ENCODE results near the gene BARX2.

Gene BARX2

DNA sequence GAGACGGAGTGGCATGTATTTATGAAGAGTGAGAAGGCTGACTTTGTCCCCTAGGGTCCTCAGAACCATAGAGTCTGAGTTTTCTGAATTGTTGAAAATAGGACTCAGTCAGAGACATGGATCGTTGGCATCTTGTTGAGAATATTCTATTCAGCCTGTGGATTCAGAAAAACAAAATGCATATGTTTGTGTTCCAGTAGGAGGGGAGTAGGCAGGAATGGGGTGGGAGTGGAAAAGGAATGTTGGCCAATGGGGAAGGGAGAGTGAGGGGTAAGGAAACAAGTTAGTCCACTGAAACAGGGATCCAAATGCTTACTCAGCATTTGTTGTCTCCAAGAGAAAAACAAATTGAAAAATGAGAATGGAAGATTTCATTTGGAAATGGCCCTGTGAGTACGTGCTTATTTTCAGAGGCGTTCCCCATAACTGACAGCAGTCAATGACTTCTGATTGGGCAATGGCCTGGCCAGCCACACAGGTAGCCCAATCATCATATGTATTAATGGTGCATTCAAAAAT, 14.7 kb downstream of the BARX2 start:
- DNase-seq (ENCODE audit: low read depth): no peak
- TF ChIP-seq, protein P1, sequence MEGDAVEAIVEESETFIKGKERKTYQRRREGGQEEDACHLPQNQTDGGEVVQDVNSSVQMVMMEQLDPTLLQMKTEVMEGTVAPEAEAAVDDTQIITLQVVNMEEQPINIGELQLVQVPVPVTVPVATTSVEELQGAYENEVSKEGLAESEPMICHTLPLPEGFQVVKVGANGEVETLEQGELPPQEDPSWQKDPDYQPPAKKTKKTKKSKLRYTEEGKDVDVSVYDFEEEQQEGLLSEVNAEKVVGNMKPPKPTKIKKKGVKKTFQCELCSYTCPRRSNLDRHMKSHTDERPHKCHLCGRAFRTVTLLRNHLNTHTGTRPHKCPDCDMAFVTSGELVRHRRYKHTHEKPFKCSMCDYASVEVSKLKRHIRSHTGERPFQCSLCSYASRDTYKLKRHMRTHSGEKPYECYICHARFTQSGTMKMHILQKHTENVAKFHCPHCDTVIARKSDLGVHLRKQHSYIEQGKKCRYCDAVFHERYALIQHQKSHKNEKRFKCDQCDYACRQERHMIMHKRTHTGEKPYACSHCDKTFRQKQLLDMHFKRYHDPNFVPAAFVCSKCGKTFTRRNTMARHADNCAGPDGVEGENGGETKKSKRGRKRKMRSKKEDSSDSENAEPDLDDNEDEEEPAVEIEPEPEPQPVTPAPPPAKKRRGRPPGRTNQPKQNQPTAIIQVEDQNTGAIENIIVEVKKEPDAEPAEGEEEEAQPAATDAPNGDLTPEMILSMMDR (conservative IDR thresholded peaks at IDR 0.05; ENCODE audit: control insufficient read depth, insufficient read depth, low read depth, low read length): no peak
- no peak overlapping the region for H3K4me3 ChIP-seq (ENCODE audit: control insufficient read depth, low read depth, low read length)

DNA sequence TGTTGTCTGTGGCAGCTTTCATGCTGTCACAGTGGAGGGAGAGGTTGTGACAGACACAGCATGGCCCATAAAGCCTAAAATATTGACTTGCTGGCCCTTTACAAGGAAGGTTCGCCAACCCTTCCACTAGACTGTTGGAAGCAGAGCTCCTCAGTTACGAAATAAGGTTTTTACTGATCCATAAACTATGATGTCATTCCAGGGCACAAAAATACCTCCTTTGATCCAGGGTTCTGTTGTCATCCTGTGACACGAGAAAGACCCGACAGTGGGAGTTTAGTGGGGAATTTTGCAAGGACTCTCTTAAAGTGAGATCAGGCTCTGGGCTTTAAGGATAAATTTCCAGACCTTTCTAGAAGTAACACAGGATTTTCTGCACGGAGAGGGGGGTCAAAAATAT, 15.7 kb downstream of the BARX2 start:
- H3K4me3 ChIP-seq (ENCODE audit: control insufficient read depth, low read depth, low read length): no peak overlapping the region

DNA sequence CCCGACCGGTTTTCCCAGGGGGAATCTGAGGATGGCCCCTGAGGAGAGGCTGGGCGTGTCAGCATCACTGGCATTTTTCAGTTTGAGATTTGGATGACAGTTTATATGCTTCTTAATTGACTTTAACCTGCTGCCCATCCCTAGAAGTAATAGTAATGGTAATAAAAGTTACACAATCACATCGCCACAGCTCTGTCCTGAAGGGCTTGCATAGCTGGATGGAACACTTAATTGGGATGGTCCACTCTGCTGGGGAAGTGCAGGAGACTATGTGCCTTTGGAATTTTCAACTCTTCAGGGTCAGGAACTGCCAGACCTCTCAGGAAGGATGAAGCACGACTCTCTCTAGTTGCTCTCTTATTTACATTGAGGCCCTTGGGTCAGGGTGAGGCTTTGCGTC, 16.2 kb downstream of the BARX2 start:
- TF ChIP-seq, protein P1 (conservative IDR thresholded peaks at IDR 0.05; ENCODE audit: control insufficient read depth, insufficient read depth, low read depth, low read length): no peak
- no peak overlapping the region for H3K4me3 ChIP-seq (ENCODE audit: control insufficient read depth, low read depth, low read length)
- no peak for DNase-seq (ENCODE audit: low read depth)

More for the DNA sequence above, 15.7 kb downstream of the BARX2 start:
- TF ChIP-seq, protein P1 (conservative IDR thresholded peaks at IDR 0.05; ENCODE audit: control insufficient read depth, insufficient read depth, low read depth, low read length): no peak
- no peak for DNase-seq (ENCODE audit: low read depth)

DNA sequence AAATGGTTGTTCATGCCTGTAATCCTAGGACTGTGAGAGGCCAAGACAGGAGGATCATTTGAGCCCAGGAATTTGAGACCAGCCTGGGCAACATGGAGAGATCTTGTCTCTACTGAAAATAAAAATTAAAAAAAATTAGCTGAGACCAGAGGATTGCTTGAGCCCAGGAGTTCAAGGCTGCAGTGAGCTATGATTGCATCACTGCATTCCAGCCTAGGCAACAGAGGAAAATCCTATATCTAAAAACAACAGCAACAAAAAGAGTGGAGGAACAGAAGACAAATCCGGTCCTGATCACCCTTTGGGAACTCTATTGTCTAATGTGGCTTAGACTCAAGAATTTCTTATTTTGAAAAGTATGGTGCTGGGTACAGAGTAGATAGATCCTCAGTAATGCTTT, 17.3 kb downstream of the BARX2 start:
- TF ChIP-seq, protein P1 (conservative IDR thresholded peaks at IDR 0.05; ENCODE audit: control insufficient read depth, insufficient read depth, low read depth, low read length): no peak
- DNase-seq (ENCODE audit: low read depth): no peak
- no peak overlapping the region for H3K4me3 ChIP-seq (ENCODE audit: control insufficient read depth, low read depth, low read length)

DNA sequence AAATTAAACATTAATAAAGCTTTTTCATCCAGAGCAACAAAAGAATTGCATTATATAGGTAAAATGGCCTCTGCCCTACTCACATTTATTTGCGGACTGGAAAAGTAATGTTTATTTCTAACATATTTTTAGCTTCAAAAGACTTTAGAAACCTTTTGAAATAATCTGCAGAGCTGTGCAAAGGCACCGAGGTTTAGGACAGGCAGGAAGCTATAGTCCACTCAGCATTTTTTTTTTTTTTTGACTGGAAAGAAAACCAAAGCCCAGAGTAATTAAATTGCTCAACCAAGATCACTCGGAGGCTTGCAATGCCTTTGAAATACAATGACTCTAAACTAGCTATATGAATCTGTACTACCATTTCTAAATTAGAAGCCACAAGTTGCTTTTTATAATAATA, 19.1 kb downstream of the BARX2 start:
- TF ChIP-seq, protein P1 (conservative IDR thresholded peaks at IDR 0.05; ENCODE audit: control insufficient read depth, insufficient read depth, low read depth, low read length): no peak
- no peak for DNase-seq (ENCODE audit: low read depth)
- no peak overlapping the region for H3K4me3 ChIP-seq (ENCODE audit: control insufficient read depth, low read depth, low read length)

DNA sequence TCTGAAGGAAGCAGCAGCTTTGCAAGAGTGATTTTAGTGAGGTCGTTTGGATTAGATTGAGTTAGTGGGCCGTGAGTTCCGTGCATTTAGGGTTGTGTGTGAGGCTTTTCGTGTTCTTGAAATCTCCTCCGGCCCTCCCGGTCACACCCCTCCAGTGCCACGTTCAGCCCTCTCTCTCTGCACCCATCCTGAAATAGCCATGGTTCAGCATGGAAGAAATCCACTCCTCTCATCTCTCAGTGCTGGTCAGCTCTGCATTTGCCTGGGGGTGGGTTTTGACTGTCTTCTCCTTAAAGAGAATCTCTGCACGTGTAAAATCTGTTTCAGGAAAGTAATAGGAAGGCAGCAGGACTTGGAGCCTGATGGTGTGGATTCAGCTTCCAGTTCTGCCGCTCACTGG, 19.8 kb downstream of the BARX2 start:
- no peak overlapping the region for H3K4me3 ChIP-seq (ENCODE audit: control insufficient read depth, low read depth, low read length)
- TF ChIP-seq, protein P1 (conservative IDR thresholded peaks at IDR 0.05; ENCODE audit: control insufficient read depth, insufficient read depth, low read depth, low read length): no peak
- DNase-seq (ENCODE audit: low read depth): no peak

DNA sequence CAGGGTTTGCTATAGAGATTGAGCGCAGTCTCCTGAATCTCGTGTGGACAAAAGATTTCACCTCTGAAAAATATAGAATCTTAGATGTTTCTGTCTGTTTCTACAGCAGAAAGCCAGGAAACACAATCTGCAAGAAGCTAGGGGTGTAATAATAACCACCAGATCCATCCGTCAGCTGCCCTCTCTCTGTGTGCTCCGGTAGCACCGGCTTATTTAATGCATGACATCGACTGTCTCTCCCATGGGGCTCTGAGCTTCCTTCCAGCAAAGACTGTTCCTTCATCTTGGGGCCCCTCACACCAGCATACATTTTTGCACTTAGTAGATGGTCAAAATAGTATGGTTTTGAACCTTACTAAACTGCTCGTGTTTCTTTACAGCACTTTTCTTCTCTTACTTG, 20.2 kb downstream of the BARX2 start:
- no peak overlapping the region for H3K4me3 ChIP-seq (ENCODE audit: control insufficient read depth, low read depth, low read length)
- no peak for DNase-seq (ENCODE audit: low read depth)
- TF ChIP-seq, protein P1 (conservative IDR thresholded peaks at IDR 0.05; ENCODE audit: control insufficient read depth, insufficient read depth, low read depth, low read length): no peak
